ENCODE data around the gene TXNRD3. TPM values are rescaled to one million over a fixed set of nuclear protein-coding genes. Genes with fewer than 3 reads are reported as not detected.
A peak's percentile ranks its signal among the peaks of the same experiment; 100 is the strongest.

Gene TXNRD3
- polyA plus RNA-seq, 2 of the 4 experiments (the other 2 are of a cell fraction) = 4.6 to 5.8 TPM

- H3K9me3 ChIP-seq = no peaks in the 10 kb centered on the region
- ChIA-PET CTCF (no interaction called here), POLR2A (no interaction called here)
- H3K4me2 ChIP-seq = no peak overlapping the region
- no peak overlapping the region for H3K27ac ChIP-seq
- ATAC-seq (no peak), DNase-seq (ENCODE audit: low read depth in 1 of 2, low spot score in 1 of 2) (no peak), FAIRE-seq (no peak)
- peaks cover 9% of the 10 kb centered on the region; the same call in 2 of the 3 replicates for H3K4me1 ChIP-seq
- WGBS (ENCODE audit: missing lambda C conversion rate) = 68% methylated on average over 2 of the region's 2 CpGs
- no peak overlapping the region for H3K4me3 ChIP-seq
- TF ChIP-seq POLR2A (IDR thresholded peaks at IDR 0.05; ENCODE audit: low read length) = no peak
Observed at GRCh38 chr3:126577261-126577660, 77.7 kb downstream of the TXNRD3 start.

- H3K9me3 ChIP-seq = no peaks in the 10 kb centered on the region
- no peak for FAIRE-seq
- peak overlapping the region; percentile 77 for H3K4me2 ChIP-seq
- peak overlapping the region; percentile 37; the same call in 2 of the 3 replicates for H3K4me3 ChIP-seq
- H3K27ac ChIP-seq = peak overlapping the region; percentile 38 to 65; a peak in 3 of 6 replicates
- peaks cover 9% of the 10 kb centered on the region; the same call in 2 of the 3 replicates for H3K4me1 ChIP-seq
- peak; percentile 82 to 91 for ATAC-seq
- CTCF ChIA-PET = interaction anchor here (0.7 kb wide), 1 partner anchor 974 kb away, joined by 3 read pairs; no protein-coding TSS in a partner anchor
- TF ChIP-seq HOXA7 (CRISPR knock-in tag; IDR thresholded peaks at IDR 0.05) = no peak
- no peak for TF ChIP-seq FOSB (CRISPR knock-in tag; IDR thresholded peaks at IDR 0.05)
- TF ChIP-seq NPAS2 (CRISPR knock-in tag; IDR thresholded peaks at IDR 0.05; ENCODE audit: borderline replicate concordance) = no peak
- TF ChIP-seq REST (IDR thresholded peaks at IDR 0.05) = no peak
- no peak for TF ChIP-seq HES2 (IDR thresholded peaks at IDR 0.05)
- no peak for TF ChIP-seq HDAC2 (IDR thresholded peaks at IDR 0.05)
- TF ChIP-seq BCL3 (IDR thresholded peaks at IDR 0.05) = no peak
- TF ChIP-seq ZSCAN20 (CRISPR knock-in tag; IDR thresholded peaks at IDR 0.05) = no peak
- TF ChIP-seq RFX5 (IDR thresholded peaks at IDR 0.05) = no peak
- TF ChIP-seq POLR2AphosphoS2 (conservative IDR thresholded peaks at IDR 0.05; ENCODE audit: low read length) = no peak
- TF ChIP-seq NFE2L2 (conservative IDR thresholded peaks at IDR 0.05; ENCODE audit: low read length) = no peak
- no peak for TF ChIP-seq ZNF302 (CRISPR knock-in tag; IDR thresholded peaks at IDR 0.05)
- TF ChIP-seq TP53 (CRISPR knock-in tag; IDR thresholded peaks at IDR 0.05) = no peak
- no peak for TF ChIP-seq ZC3H11A (IDR thresholded peaks at IDR 0.05)
- no peak for TF ChIP-seq PBX3 (IDR thresholded peaks at IDR 0.05)
- no peak for TF ChIP-seq HOXB13 (CRISPR knock-in tag; IDR thresholded peaks at IDR 0.05; ENCODE audit: low read depth)
- POLR2A ChIA-PET = no interaction called here
- DNase-seq (ENCODE audit: low read depth in 1 of 2, low spot score in 1 of 2) = peak; percentile 17 to 47
- 4% methylated on average over 14 of the region's 15 CpGs for WGBS (ENCODE audit: missing lambda C conversion rate)
Observed at GRCh38 chr3:126573492-126574117, 81.3 kb downstream of the TXNRD3 start.

- WGBS (ENCODE audit: missing lambda C conversion rate) = no CpG with 5 or more reads among the region's 7 CpGs
- H3K27ac ChIP-seq = no peak overlapping the region
- DNase-seq (ENCODE audit: low read depth in 1 of 2, low spot score in 1 of 2) (no peak), ATAC-seq (no peak), FAIRE-seq (no peak)
- POLR2A ChIA-PET = no interaction called here
- CTCF ChIA-PET = interaction anchor here (1.0 kb wide), 1 partner anchor 49 kb away, joined by 3 read pairs; no protein-coding TSS in a partner anchor
- no peaks in the 10 kb centered on the region for H3K9me3 ChIP-seq
- no peak overlapping the region for H3K4me2 ChIP-seq
- peaks cover 9% of the 10 kb centered on the region; the same call in 2 of the 3 replicates for H3K4me1 ChIP-seq
- no peak overlapping the region for H3K4me3 ChIP-seq
- TF ChIP-seq ELK1 (IDR thresholded peaks at IDR 0.05; ENCODE audit: low read depth, low read length) (no peak), CBX2 (IDR thresholded peaks at IDR 0.05; ENCODE audit: borderline replicate concordance, low read depth) (no peak), HOXB5 (CRISPR knock-in tag; IDR thresholded peaks at IDR 0.05) (no peak), RAD21 (conservative IDR thresholded peaks at IDR 0.05 in 1 of 2, IDR thresholded peaks at IDR 0.05 in 1 of 2) (no peak), E2F6 (IDR thresholded peaks at IDR 0.05; ENCODE audit: borderline replicate concordance, low read depth) (no peak), GATA3 (IDR thresholded peaks at IDR 0.05; ENCODE audit: borderline replicate concordance) (no peak), TFCP2L1 (CRISPR knock-in tag; IDR thresholded peaks at IDR 0.05) (no peak), BCL3 (IDR thresholded peaks at IDR 0.05) (no peak)
Observed at GRCh38 chr3:126571078-126571477, 83.8 kb downstream of the TXNRD3 start.
